Fibroblast of peridontal ligament (primary cell): Measurements from ENCODE around the gene PSIP1.
"Not testable (repeated sequence)": the region's sequence is repeated elsewhere in the genome, so short reads cannot be mapped to it uniquely, and the experiment has no call there.

Experiments
- DNase-seq: peaks from one replicate; pipeline ENCODE4 v3.0.0-alpha.2; 2010; ENCODE audit errors: extremely low read depth

The PSIP1 gene

GRCh38 chr9:15510789-15511575 is at the start of gene PSIP1:
PSIP1 (minus strand) TSS chr9:15510970; CDS start chr9:15510188, 782 bp downstream.
- DNase-seq = peak; percentile 85

GRCh38 chr9:15553528-15553898 is 42.7 kb upstream of the PSIP1 start:
- DNase-seq = no peak

GRCh38 chr9:15552636-15553527 is 42.1 kb upstream of the PSIP1 start, which contains the start of gene CCDC171:
CCDC171 (plus strand) TSS chr9:15553043; CDS start chr9:15564089, 11,046 bp downstream.
- peak; percentile 94 for DNase-seq

GRCh38 chr9:15549611-15550010 is 38.8 kb upstream of the PSIP1 start:
- DNase-seq = no peak

- DNase-seq = peak; percentile 22
These were observed 32.5 kb upstream of the PSIP1 start for GRCh38 chr9:15543047-15543813.

- no peak for DNase-seq
These were observed 31.9 kb upstream of the PSIP1 start for GRCh38 chr9:15542624-15543023.

GRCh38 chr9:15541872-15542271 is 31.1 kb upstream of the PSIP1 start:
- DNase-seq = no peak

- no peak for DNase-seq
These were observed 20.6 kb upstream of the PSIP1 start for GRCh38 chr9:15531380-15531779.

- no peak for DNase-seq
These were observed 19.0 kb upstream of the PSIP1 start for GRCh38 chr9:15529566-15530324.

- DNase-seq = not testable (repeated sequence)
These were observed 16.3 kb upstream of the PSIP1 start for GRCh38 chr9:15527035-15527434.

GRCh38 chr9:15525958-15526357 is 15.2 kb upstream of the PSIP1 start:
- DNase-seq = no peak

GRCh38 chr9:15524845-15525455 is 14.2 kb upstream of the PSIP1 start:
- DNase-seq = no peak

GRCh38 chr9:15522130-15522755 is 11.5 kb upstream of the PSIP1 start:
- no peak for DNase-seq

GRCh38 chr9:15521254-15521653 is 10.5 kb upstream of the PSIP1 start:
- no peak for DNase-seq

GRCh38 chr9:15519831-15520230 is 9.1 kb upstream of the PSIP1 start:
- DNase-seq = no peak

- no peak for DNase-seq
These were observed 2.6 kb upstream of the PSIP1 start for GRCh38 chr9:15513335-15513734.

- DNase-seq = no peak
These were observed 2.1 kb upstream of the PSIP1 start for GRCh38 chr9:15512889-15513288.

GRCh38 chr9:15512204-15512603 is 1.4 kb upstream of the PSIP1 start:
- no peak for DNase-seq

- no peak for DNase-seq
These were observed 610 bp downstream of the PSIP1 start for GRCh38 chr9:15509931-15510788.
